HTERT RPE-1 (cell line): ENCODE data around the gene CAMK1D.

Experiments used
- in situ Hi-C: fragments of 300-500 bp; cut with MboI; formaldehyde crosslinking; loops from 4 replicates; pipeline ENCODE4 v1.14.3; 2020; ENCODE audit warnings: low sequenced_read_pairs

Gene CAMK1D

DNA sequence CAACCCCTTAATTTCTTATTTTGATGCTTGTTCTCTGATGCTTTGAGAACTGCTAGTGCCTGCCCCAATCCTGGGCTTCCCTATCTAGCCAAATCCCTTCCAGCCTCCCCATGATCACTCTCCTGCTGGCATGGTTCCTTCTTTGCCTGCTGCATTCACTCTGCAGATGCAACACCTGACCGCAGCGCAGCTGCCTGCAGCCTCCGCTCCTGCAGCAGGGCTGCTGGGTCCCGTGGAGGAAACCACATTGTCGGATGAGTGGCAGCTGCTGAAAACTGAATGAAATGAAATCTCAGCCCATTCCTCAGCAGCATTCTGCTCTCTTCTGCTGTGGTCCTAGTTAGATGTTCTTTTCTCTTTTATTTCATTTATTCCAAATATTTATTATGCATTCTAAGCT is 331.9 kb downstream of the CAMK1D start:
- in situ Hi-C loops = no loop called here

DNA sequence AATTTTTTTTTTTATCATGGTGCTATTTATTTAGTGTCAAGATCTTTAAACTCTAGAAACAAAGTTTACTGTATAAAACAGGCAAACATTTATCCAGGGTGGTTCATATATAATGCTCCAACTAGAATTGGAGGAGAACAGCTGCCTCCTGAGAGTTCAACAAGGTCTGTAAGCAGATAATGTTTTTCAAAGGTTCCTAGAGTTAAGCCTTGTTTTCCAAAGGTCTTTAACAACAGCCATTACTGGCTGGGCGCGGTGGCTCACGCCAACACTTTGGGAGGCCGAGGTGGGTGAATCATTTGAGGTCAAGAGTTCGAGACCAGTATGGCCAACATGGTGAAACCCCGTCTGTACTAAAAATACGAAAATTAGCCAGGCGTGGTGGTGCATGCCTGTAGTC is 335.4 kb downstream of the CAMK1D start:
- in situ Hi-C loops = no loop called here

DNA sequence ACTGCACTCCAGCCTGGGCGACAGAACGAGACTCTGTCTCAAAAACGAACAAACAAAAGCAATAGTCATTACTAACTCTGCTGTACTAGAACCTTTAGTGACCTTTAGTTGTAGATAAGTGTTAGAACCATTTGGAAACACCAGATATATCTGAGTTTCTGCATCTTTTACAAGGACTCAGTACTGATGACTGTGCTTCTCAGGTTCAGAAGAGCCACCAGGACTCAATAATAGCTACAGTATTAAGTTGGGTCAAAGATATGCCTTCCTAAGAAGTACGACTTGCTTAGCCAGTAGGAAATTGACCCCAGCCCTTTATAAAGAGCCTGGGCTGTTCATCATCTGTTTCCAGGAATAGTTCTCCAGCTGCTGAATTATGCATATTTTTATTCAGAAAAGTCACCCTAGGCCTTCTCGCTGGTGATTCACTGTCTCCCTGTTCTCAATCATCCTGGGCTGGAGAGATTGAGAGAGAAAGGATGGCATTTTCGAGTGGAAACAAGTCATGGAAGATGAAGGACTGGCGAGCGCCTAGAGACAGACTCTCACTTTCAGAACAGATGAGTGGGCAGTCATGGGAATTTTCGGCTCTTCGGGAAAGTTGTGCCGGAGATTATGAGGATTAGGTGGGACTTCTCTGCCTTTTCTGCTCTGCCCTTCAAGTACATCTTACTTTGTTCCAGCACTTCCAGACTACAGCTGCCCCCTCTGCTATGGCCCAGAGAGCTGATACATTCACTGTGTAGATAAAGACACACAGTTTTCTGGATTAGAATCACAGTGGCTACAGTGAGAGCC is 336.1 kb downstream of the CAMK1D start:
- in situ Hi-C loops = no loop called here

DNA sequence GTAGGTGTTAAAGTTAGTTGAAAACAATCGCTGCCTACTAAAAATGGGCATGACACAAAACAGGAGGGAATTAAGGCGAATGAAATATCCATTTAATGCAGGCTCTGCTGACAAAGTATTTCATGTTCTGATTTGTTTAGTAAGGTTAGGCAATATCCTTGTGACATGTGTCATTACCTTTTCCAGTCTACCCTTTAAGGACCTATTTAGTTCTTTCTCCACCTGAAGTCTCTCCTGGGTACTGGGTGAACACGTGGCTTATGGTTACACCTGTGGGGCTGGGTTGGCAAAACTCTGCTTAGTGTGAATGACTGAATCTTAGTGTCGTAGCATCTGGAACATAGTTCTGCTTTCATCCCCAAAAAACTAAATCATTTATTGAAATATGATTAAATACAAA is 338.6 kb downstream of the CAMK1D start:
- in situ Hi-C loops = no loop called here

DNA sequence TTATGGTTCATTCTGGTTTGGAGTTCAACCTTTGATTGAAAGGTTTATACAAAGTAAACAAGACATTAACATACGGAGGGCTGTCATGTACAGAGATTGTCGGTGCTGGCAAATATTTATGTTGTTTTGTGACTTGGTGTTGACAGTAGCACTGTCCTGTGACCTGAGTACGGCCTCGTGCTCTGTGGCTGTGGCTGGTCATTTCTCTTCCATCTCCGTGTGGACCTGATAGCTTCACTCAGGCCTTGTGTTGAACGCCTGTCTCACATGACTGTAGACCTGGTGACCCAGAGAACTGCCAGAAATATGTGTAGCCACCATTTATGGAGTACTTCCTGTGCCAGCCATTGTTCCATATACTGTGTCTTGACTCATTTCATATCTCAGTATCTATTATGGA is 340.5 kb downstream of the CAMK1D start:
- in situ Hi-C loops = no loop called here

DNA sequence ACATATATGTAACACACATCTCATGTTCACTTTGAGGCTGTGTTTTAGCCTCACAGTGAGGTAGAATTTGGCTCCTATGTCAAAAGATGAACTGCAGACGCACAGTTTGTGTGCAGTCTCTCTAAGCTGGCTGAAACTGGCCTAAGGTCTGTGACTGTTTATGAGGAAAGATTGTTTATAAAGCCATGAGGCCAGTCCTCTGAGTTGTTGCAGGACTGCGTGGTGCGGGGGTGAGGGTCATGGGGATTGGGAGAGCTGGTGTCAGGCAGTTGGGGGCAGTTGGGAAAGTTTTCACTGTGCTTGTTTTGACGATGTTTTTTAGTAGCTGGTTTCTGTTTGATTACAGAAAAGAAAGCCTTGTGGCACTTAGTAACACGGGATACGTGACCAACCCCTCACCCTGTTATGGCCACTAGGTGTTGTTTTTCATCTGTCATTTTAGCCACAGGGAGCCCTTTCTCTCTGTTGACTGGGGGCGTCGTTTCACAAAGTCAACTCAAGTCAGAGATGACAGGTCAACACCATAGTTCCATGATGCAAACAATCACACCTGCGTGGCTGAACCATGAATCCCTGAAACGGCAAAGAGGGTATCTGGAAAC is 341.3 kb downstream of the CAMK1D start:
- in situ Hi-C loops = no loop called here

DNA sequence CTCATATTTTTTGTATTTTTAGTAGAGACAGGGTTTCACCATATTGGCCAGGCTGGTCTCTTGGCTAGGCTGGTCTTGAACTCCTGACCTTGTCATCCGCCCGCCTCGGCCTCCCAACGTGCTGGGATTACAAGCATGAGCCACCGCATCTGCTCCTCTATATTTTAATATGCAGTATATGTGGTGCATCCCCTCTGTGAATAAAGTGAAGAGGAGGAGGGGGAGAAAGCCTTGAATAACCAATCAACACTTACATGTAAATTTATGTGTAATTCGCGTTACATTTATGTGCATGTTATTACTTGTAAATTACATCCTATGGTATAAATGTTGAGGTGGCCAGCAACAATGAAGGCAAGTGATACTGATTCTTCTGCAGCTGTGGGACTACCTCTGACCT is 342.2 kb downstream of the CAMK1D start:
- in situ Hi-C loops = no loop called here

DNA sequence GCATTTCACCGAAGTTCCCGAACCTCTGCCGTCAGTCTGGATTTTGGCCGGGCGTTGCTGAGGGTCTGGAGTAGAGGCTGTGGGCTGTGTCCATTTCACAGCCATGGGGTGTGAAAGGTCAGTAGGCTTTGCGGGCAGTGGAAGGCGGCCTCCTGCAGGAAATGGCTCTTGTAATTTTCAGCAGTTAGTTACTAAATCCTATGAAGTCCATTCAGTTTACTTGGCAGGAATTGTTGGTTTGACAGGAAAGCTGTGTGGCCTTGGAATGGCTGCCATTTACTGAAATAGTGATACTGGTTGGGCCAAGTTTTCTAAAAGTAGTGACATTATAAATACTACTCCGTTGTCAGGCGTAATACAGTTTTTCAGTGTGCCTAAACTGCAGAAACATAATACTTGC is 348.4 kb downstream of the CAMK1D start:
- in situ Hi-C loops = no loop called here

DNA sequence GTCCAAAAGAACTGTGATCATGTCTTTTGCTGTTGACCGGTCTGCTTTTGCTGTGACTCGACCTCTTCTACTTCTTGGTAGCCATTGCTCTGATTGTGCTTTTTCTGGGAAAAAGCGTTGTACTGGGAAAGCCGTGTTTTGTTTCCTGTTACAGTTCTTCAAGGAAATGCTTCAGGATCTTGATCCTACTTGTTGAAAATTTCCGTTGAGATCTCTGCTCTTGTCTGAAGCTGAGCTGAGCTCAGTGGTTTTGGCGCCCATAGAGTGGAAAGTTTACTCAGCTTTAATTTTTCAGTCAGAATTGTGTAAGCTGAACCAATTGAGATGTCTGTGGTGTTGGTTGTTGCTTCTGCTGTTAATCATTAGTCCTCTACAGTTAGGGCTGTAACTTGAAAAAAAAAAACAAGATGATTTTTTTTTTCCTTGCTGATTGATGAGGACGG is 349.9 kb downstream of the CAMK1D start:
- in situ Hi-C loops = no loop called here

DNA sequence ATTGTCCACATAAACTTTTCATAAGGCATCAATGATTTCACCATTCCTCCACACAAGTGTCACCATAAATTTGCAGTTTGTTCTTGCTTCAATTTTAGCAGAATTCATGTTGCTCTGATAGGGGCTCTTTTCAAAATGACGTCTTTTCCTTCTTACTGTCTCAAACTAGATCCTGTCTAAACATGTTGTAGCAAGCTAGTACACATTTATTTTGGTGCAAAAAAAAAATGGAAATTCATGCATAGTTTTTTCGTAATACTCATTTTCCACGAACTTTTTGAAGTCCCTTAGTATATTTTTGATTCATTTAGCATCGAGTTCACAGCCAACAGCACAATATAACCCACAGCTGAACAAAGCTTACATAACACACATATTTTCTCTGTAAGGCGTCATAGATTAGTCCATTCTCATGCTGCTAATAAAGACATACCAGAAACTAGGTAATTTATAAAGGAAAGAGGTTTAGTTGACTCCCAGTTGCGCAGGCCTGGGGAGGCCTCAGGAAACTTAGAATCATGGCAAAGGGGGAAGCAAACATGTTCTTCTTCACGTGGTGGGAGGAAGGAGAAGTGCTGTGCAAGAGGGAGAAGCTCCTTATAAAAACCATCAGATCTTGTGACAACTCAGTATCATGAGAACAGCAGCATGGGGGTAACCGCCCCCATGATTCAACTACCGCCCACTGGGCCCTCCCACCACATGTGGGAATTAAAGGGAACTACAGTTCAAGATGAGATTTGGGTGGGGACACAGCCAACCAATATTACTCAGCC is 350.6 kb downstream of the CAMK1D start:
- in situ Hi-C loops = no loop called here

DNA sequence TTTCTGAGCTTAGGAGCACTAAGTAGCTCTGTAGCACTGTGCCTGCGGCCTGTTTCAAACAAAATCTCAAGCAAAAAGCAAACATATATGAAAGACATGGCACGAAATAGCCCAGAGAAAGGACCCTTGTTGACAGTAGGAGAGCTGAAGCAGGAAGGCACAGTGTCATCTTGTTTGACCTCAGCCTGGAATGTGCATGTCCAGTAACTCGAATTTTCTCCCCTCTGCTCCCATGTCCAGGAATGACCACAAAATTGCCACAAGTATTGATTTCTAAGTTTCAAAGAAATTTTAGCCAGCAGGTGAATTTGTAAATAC is 351.2 kb downstream of the CAMK1D start:
- in situ Hi-C loops = no loop called here

DNA sequence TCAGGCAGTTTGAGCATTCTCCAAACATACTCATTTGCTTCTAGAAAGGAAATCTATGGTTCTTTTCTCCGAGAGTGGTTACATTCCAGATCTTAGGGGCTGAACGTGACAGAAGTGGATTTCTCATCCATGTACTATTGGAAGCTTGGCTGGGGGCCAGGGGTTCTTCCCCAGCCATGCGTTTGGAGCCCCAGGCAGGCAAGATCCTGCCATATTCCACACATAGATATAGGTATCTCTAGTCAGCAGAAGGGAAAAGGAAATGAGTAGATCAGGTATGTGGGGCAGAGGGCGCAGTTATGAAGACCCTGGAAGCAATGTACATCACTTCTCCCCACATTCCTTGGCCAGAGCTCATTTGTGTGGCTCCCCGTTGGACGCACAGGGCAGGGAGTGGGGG is 352.3 kb downstream of the CAMK1D start:
- in situ Hi-C loops = no loop called here

DNA sequence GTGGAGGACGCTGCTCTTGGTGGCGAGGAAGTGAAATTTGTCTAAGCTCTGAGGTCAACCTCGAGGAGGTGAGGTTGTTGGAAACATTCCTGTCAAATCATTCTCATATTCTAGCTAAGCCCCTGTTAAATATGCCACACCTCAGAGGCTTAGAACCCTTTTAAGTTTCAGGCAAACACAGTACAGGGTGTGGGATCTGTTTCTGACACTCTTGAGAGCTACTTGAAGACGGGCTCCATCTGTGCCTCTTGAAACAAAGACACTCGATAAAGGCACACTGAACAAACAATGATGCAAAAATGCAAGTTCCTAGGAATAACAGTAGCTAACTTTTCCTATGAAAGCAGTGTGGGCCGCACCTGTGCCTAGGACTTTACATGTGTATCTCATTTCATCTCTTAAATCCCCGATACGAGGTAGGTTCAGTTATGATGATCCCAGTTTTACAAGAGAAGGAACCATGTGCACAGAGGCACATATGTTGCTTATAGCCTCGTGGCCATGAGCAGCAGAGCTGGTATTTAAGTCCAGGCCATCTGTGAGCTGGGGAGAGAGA is 352.9 kb downstream of the CAMK1D start:
- in situ Hi-C loops = no loop called here

DNA sequence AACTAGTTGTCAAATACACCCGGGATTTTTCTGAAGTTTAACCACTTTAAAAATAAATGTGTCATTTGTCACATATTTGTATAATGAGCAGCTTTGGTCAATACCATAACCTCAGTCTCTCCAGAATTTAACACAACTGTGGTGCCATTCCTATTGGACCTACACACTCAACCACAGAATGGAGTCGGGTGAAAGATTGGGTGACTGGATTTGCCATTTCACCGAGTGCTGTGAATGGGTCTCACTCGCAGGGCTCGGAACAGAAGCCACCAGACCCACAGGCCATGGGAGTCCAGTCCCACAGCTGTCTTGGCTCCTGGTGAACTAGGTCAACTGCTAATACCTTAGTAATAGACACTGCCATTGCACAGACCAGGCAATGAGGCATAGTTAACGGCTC is 353.8 kb downstream of the CAMK1D start:
- in situ Hi-C loops = no loop called here

DNA sequence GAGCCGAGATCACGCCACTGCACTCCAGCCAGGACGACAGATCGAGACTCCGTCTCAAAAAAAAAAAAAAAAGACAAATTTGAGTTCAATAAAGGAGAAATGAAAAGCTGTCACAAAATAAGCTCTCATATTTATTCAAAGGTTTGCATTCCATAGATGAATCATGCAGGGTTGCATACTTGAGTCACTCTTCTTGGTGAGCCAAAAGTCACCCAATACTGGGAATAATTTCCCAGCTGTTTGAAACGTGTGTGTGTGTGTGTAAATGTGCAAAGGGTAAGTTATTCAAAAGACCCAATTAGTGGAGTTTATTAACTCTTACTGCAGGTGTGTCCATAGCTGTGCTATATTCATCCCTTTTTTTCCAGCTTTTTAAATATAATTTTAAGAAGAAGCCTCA is 354.5 kb downstream of the CAMK1D start:
- in situ Hi-C loops = no loop called here

DNA sequence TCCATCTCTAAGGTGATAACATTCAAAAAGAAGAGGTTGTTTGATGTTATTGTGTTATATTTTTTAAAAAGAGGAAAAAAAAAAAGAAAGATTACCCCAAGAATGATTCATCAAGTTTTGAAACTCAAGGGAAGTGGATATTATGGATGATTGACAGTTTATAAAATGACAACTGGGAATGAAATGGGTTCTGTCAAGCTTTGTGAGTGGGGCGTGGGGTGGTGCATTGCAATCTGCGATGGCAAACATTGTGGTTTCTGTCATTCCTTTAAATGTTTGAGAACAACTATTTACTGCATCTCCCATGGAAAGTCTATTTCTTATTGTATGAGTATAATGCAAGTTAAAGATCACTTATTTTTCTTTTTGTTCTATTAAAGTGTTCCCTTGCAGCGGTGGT is 355.1 kb downstream of the CAMK1D start:
- in situ Hi-C loops = no loop called here

DNA sequence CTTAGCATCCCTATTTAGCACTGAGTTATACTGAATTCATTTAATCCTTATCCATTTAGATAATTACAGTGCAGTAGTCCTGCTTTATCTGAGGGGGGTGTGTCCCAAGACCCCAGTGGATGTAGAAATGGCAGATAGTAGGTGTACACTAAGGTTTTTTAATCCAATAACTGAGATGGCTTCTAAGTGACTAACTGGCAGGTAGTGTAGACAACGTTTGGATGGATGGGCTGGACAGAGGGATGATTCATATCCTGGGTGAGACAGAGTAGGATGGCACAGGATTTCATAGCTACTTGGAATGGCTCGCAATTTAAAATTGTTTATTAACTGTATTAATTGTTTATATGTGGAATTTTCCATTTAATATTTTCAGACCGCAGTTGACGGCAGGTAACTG is 356.6 kb downstream of the CAMK1D start:
- in situ Hi-C loops = no loop called here

DNA sequence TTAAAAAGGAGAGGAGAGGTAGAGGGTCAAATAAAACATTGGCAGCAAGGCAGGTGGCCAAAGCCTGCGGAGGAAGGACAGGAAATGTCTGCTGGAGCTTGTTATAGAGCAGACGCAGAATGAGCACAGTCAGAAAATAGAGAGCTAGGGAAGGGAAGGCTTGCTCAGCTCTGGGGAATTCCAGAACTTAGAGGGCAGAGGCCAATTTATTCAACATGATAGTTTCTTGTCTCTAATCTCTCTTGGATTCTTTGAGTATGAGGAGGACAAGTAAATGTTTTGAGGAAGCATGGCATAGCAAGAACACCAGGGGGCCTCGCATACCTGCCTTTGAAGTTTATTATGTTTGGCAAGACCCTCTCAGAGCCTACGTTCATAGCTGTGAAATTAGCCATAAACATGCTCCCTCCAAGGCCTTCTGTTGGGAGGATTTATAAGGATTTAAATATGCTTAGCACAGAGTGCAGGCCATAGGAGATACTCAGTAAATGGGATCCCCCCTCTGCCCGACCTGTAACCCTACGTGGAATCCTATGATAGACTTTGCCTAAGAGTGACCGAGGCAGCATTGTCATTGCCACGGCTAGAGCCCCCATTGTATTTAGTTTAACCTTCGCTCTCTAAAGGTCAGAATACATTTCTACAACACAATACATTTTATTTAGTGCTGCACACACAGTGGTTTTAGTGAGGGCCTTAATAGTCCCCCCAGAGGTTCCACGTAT is 358.3 kb downstream of the CAMK1D start:
- in situ Hi-C loops = no loop called here

DNA sequence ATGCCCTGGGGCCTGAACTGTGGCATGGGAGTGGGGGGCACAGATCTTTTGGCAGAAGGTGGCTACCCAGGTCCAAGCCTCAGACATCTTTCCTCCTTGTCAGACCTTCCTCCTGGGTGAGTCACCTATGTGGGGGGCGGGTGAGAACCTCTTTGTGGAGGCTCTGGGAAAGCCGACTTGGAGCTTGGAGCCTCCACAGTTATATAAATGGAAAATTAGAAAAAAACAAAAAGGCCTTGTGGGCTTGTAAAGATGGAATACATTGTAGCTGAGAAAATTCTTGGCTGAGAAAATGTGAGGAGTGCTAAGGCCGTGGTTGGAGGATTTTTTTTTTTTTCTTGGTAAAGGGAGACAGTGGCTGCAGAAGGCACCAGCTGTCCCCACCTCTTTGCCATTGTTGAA is 359.7 kb downstream of the CAMK1D start:
- in situ Hi-C loops = no loop called here

DNA sequence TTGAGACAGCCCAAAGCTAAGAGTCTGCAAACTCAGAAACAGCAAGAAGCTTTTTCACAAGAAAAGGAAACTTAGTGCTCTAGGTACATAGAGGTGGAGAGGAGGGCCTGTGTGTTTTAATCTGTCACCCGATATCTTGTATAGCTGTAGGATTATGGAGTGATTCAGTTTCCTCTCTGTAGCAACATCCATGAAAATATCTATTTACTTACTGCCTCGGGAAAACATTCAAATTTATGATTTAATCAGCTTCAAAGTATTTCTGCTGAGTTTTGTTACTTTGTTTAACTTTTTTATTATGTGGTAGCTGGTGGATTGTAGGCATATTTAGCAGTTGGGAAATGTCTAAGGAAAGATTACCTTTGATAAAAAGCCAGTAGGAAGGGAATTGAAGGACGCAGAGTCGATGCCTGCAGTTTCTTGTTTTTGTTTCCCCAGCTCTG is 360.2 kb downstream of the CAMK1D start:
- in situ Hi-C loops = no loop called here

DNA sequence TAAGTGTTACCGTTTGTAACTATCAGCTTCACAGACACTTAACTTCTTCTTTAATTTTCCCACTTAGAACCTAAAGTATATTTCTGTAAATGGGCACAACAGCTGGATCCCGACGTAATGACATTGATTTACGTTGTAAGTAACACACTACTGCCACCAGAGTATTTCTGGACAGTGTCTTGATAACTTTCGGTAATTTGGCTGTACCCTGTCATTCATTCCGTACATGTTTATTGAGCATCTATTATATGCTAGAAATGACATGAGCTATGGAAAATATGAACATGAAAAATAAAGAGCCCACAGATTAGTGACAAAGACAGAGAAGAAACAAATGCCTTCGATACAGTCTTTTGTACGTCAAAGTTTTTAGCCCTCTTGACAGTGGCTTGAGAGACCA is 360.8 kb downstream of the CAMK1D start:
- in situ Hi-C loops = no loop called here
